ENCODE data around the gene CALD1.

Gene CALD1

DNA sequence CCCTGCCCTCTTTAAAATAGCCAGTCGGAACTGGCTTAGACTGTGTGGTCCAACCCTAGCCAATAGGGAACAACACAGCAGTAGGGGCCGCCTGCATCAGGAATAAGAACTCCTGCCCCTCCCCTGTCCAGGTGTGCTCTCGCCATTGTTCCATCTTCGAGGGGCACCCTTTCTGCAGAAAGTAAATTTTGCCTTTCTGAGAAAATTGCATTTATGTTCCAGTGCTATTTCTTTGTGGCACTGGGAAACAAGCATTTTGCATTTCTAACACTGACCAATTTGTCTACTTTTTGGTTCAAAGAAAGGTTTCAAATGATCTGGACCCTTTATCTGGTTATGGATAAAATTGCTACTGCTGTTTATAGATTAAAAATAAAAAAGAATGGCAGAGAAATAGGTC lies 116.6 kb downstream of the CALD1 start:
- Histone ChIP-seq H4K91ac (ENCODE audit: low read depth, low read length, poor library complexity) (no peak overlapping the region), H2BK12ac (ENCODE audit: low read length) (no peak overlapping the region), H3K14ac (ENCODE audit: low read length) (no peak overlapping the region), H3K4ac (ENCODE audit: low read length) (no peak overlapping the region), H2AFZ (ENCODE audit: low read length) (no peak overlapping the region), H3K4me1 (ENCODE audit: control insufficient read depth in 2 of 2, insufficient read depth in 1 of 2, low read depth in 1 of 2, low read length in 2 of 2) (peaks cover 9 to 10% of the 10 kb centered on the region in 2 donors), H3K4me2 (ENCODE audit: insufficient read depth, low read length, poor library complexity, severe bottlenecking) (no peak overlapping the region), H3K36me3 (replicated peaks in 1 of 2; ENCODE audit: control insufficient read depth in 2 of 2, insufficient read depth in 2 of 2, low read length in 2 of 2) (peaks cover 4 to 5% of the 10 kb centered on the region in 2 donors), H2BK5ac (ENCODE audit: low read length) (no peak overlapping the region), H4K8ac (ENCODE audit: low read depth, low read length) (no peak overlapping the region), H2AK5ac (ENCODE audit: low read depth, low read length) (no peak overlapping the region), H3K27me3 (ENCODE audit: control insufficient read depth in 3 of 3, insufficient read depth in 3 of 3, low read depth in 1 of 3, low read length in 3 of 3) (no peaks in the 10 kb centered on the region), H3K79me1 (ENCODE audit: low read depth, low read length) (peaks cover 3% of the 10 kb centered on the region), H3K18ac (ENCODE audit: low read length) (no peak overlapping the region), H2BK15ac (ENCODE audit: low read length) (no peak overlapping the region), H3K4me3 (ENCODE audit: low read length in 2 of 2) (no peak overlapping the region), H2BK120ac (ENCODE audit: low read depth, low read length) (no peak overlapping the region), H3K27ac (replicated peaks; ENCODE audit: low read length) (no peak overlapping the region), H3K9me3 (replicated peaks in 1 of 2; ENCODE audit: control insufficient read depth in 2 of 2, insufficient read depth in 1 of 2, low read depth in 1 of 2, low read length in 2 of 2) (peaks cover 4 to 22% of the 10 kb centered on the region in 2 donors), H3K9ac (ENCODE audit: low read depth, low read length, poor library complexity) (no peak overlapping the region), H3K23ac (ENCODE audit: low read depth, low read length, poor library complexity) (no peak overlapping the region)
- no peak for DNase-seq (ENCODE audit: low spot score)
- no CpG with 5 or more reads among the region's 4 CpGs for WGBS, 2 donors (ENCODE audit: extremely low coverage in 2 of 2, insufficient read length in 2 of 2, insufficient replicate concordance in 1 of 2)

DNA sequence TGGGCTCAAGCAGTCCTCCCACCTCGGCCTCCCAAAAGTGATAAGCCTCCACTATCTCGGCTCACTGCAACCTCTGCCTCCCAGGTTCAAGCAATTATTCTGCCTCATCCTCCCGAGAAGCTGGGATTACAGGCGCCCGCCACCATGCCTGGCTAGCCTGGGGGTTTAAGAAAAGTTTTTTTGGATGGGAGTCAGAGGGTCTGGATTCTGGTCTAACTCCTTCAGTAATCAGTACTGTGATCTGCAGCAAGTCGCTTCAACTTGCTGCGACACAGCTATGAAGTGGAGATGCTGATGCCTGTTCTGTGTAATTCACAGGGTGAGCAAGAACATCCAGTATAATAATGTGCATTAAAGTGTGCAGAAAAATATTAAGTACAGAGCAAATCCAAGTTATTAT lies 118.5 kb downstream of the CALD1 start:
- Histone ChIP-seq H2AFZ (ENCODE audit: low read length) (no peak overlapping the region), H2AK5ac (ENCODE audit: low read depth, low read length) (no peak overlapping the region), H2BK12ac (ENCODE audit: low read length) (no peak overlapping the region), H4K91ac (ENCODE audit: low read depth, low read length, poor library complexity) (no peak overlapping the region), H3K4ac (ENCODE audit: low read length) (no peak overlapping the region), H3K4me3 (ENCODE audit: low read length in 2 of 2) (no peak overlapping the region), H3K27ac (replicated peaks; ENCODE audit: low read length) (no peak overlapping the region), H3K9me3 (replicated peaks in 1 of 2; ENCODE audit: control insufficient read depth in 2 of 2, insufficient read depth in 1 of 2, low read depth in 1 of 2, low read length in 2 of 2) (peaks cover 4 to 22% of the 10 kb centered on the region in 2 donors), H2BK120ac (ENCODE audit: low read depth, low read length) (no peak overlapping the region), H2BK5ac (ENCODE audit: low read length) (no peak overlapping the region), H3K9ac (ENCODE audit: low read depth, low read length, poor library complexity) (no peak overlapping the region), H2BK15ac (ENCODE audit: low read length) (no peak overlapping the region), H4K8ac (ENCODE audit: low read depth, low read length) (no peak overlapping the region), H3K27me3 (ENCODE audit: control insufficient read depth in 3 of 3, insufficient read depth in 3 of 3, low read depth in 1 of 3, low read length in 3 of 3) (no peaks in the 10 kb centered on the region), H3K18ac (ENCODE audit: low read length) (no peak overlapping the region), H3K14ac (ENCODE audit: low read length) (no peak overlapping the region), H3K79me1 (ENCODE audit: low read depth, low read length) (peaks cover 3% of the 10 kb centered on the region), H3K36me3 (replicated peaks in 1 of 2; ENCODE audit: control insufficient read depth in 2 of 2, insufficient read depth in 2 of 2, low read length in 2 of 2) (peaks cover 3 to 14% of the 10 kb centered on the region in 2 donors), H3K4me2 (ENCODE audit: insufficient read depth, low read length, poor library complexity, severe bottlenecking) (no peak overlapping the region), H3K23ac (ENCODE audit: low read depth, low read length, poor library complexity) (no peak overlapping the region), H3K4me1 (ENCODE audit: control insufficient read depth in 2 of 2, insufficient read depth in 1 of 2, low read depth in 1 of 2, low read length in 2 of 2) (peaks cover 2 to 3% of the 10 kb centered on the region in 2 donors)
- no CpG with 5 or more reads among the region's 7 CpGs for WGBS, 2 donors (ENCODE audit: extremely low coverage in 2 of 2, insufficient read length in 2 of 2, insufficient replicate concordance in 1 of 2)
- no peak for DNase-seq (ENCODE audit: low spot score)

DNA sequence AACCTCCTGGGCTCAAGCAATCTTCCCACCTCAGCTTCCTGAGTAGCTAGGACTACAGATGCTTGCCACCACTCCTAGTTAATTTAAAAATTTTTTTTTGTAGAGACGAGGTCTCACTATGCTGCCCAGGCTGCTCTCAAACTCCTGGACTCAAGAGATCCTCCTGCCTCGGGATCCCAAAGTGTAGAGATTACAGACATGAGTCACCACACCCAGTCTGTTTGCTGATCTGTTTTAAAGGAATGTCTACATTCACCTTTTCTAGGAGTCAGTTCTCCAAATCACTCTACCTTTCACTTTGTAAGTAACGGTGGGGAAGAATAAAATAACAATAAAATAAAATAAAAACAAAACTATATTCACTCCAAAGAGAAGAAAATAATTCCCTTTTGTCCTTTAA lies 120.3 kb downstream of the CALD1 start:
- Histone ChIP-seq H3K18ac (ENCODE audit: low read length) (no peak overlapping the region), H3K23ac (ENCODE audit: low read depth, low read length, poor library complexity) (no peak overlapping the region), H3K4me1 (ENCODE audit: control insufficient read depth in 2 of 2, insufficient read depth in 1 of 2, low read depth in 1 of 2, low read length in 2 of 2) (no peaks in the 10 kb centered on the region), H2BK120ac (ENCODE audit: low read depth, low read length) (no peak overlapping the region), H3K4me3 (ENCODE audit: low read length in 2 of 2) (no peak overlapping the region), H2AFZ (ENCODE audit: low read length) (no peak overlapping the region), H3K36me3 (replicated peaks in 1 of 2; ENCODE audit: control insufficient read depth in 2 of 2, insufficient read depth in 2 of 2, low read length in 2 of 2) (peaks cover 4 to 21% of the 10 kb centered on the region in 2 donors), H3K14ac (ENCODE audit: low read length) (no peak overlapping the region), H2BK15ac (ENCODE audit: low read length) (no peak overlapping the region), H3K4me2 (ENCODE audit: insufficient read depth, low read length, poor library complexity, severe bottlenecking) (no peak overlapping the region), H4K8ac (ENCODE audit: low read depth, low read length) (no peak overlapping the region), H3K27ac (replicated peaks; ENCODE audit: low read length) (no peak overlapping the region), H3K79me1 (ENCODE audit: low read depth, low read length) (peaks cover 5% of the 10 kb centered on the region), H3K4ac (ENCODE audit: low read length) (no peak overlapping the region), H4K91ac (ENCODE audit: low read depth, low read length, poor library complexity) (no peak overlapping the region), H3K9me3 (replicated peaks in 1 of 2; ENCODE audit: control insufficient read depth in 2 of 2, insufficient read depth in 1 of 2, low read depth in 1 of 2, low read length in 2 of 2) (peaks cover 4 to 19% of the 10 kb centered on the region in 2 donors), H3K27me3 (ENCODE audit: control insufficient read depth in 3 of 3, insufficient read depth in 3 of 3, low read depth in 1 of 3, low read length in 3 of 3) (no peaks in the 10 kb centered on the region), H3K9ac (ENCODE audit: low read depth, low read length, poor library complexity) (no peak overlapping the region), H2BK12ac (ENCODE audit: low read length) (no peak overlapping the region), H2AK5ac (ENCODE audit: low read depth, low read length) (no peak overlapping the region), H2BK5ac (ENCODE audit: low read length) (no peak overlapping the region)
- WGBS, 2 donors (ENCODE audit: extremely low coverage in 2 of 2, insufficient read length in 2 of 2, insufficient replicate concordance in 1 of 2): no CpG with 5 or more reads among the region's 3 CpGs
- DNase-seq (ENCODE audit: low spot score): no peak

DNA sequence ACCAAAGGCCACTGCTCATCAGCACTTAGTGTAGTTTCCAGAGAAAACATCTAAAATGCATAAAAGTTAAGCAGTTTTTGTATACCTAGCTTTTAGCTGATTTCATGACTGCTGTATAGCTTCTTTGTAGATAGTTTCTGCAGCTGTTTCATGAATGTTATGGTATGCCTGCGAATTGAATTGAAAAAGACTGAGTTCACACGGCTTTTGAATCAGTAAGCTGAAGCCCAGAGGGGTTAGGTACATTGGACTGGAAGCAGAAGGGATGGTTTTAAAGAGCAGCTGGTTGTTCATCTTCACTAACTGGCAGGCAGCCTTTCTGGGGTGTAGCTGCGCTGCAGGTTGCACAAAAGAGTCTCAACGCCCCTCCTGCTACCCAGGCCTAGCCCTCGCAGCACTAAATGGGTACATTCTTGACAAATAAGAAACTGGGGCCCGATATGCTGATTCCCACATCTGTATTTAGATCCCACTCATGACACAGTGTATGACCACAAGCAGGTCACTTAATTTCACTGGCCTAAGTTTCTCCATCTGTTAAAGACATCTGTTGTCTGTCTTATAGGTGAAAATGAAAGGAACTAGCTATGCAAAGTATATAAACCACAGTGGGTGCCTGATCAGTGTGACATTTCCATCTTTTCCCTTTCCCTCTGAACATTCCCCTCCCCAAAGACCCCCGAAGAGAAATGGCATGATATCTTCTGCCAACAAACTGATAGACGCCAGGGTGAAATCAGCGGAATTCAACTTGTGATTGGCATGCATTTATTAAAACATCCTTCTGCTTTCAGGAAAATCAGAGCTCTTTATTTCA lies 120.9 kb downstream of the CALD1 start:
- H2BK15ac ChIP-seq (ENCODE audit: low read length): no peak overlapping the region
- no peak overlapping the region for H2BK5ac ChIP-seq (ENCODE audit: low read length)
- H3K27ac ChIP-seq (replicated peaks; ENCODE audit: low read length): no peak overlapping the region
- H3K9me3 ChIP-seq (replicated peaks in 1 of 2; ENCODE audit: control insufficient read depth in 2 of 2, insufficient read depth in 1 of 2, low read depth in 1 of 2, low read length in 2 of 2): peaks cover 4 to 16% of the 10 kb centered on the region in 2 donors
- peaks cover 4 to 20% of the 10 kb centered on the region in 2 donors for H3K36me3 ChIP-seq (replicated peaks in 1 of 2; ENCODE audit: control insufficient read depth in 2 of 2, insufficient read depth in 2 of 2, low read length in 2 of 2)
- H2BK12ac ChIP-seq (ENCODE audit: low read length): no peak overlapping the region
- no peak overlapping the region for H2BK120ac ChIP-seq (ENCODE audit: low read depth, low read length)
- no peak overlapping the region for H3K9ac ChIP-seq (ENCODE audit: low read depth, low read length, poor library complexity)
- DNase-seq (ENCODE audit: low spot score): no peak
- no peak overlapping the region for H3K18ac ChIP-seq (ENCODE audit: low read length)
- no peak overlapping the region for H4K91ac ChIP-seq (ENCODE audit: low read depth, low read length, poor library complexity)
- no peak overlapping the region for H3K4ac ChIP-seq (ENCODE audit: low read length)
- H3K27me3 ChIP-seq (ENCODE audit: control insufficient read depth in 3 of 3, insufficient read depth in 3 of 3, low read depth in 1 of 3, low read length in 3 of 3): no peaks in the 10 kb centered on the region
- no peak overlapping the region for H4K8ac ChIP-seq (ENCODE audit: low read depth, low read length)
- no peaks in the 10 kb centered on the region for H3K4me1 ChIP-seq (ENCODE audit: control insufficient read depth in 2 of 2, insufficient read depth in 1 of 2, low read depth in 1 of 2, low read length in 2 of 2)
- H3K14ac ChIP-seq (ENCODE audit: low read length): no peak overlapping the region
- H2AFZ ChIP-seq (ENCODE audit: low read length): no peak overlapping the region
- no peak overlapping the region for H2AK5ac ChIP-seq (ENCODE audit: low read depth, low read length)
- H3K79me1 ChIP-seq (ENCODE audit: low read depth, low read length): peaks cover 5% of the 10 kb centered on the region
- H3K23ac ChIP-seq (ENCODE audit: low read depth, low read length, poor library complexity): no peak overlapping the region
- WGBS, 2 donors (ENCODE audit: extremely low coverage in 2 of 2, insufficient read length in 2 of 2, insufficient replicate concordance in 1 of 2): no CpG with 5 or more reads among the region's 9 CpGs
- H3K4me2 ChIP-seq (ENCODE audit: insufficient read depth, low read length, poor library complexity, severe bottlenecking): no peak overlapping the region
- H3K4me3 ChIP-seq (ENCODE audit: low read length in 2 of 2): no peak overlapping the region

Data from neuronal stem cell (in vitro differentiated cells).